Measurements from ENCODE around the gene LMO4.

GRCh38 chr1:87330057-87330884 lies 1.6 kb downstream of the LMO4 start:
- TF ChIP-seq POLR2AphosphoS5 (IDR thresholded peaks at IDR 0.05) (peak in 1 of 3 donors; percentile 20), CTCF (IDR thresholded peaks at IDR 0.05) (no peak), POLR2A (IDR thresholded peaks at IDR 0.05) (no peak)
